Measurements from ENCODE around the gene LATS1. TPM values are rescaled to one million over a fixed set of nuclear protein-coding genes. Genes with fewer than 3 reads are reported as not detected.
"Not testable (repeated sequence)": the region's sequence is repeated elsewhere in the genome, so short reads cannot be mapped to it uniquely, and the experiment has no call there.

LATS1 gene
- total and polyA plus RNA-seq, 10 of the 15 experiments (the other 5 are each of a cell fraction or from before 2014, with no cell fraction given): 2.1 to 15.6 (median 11.0) TPM

DNA sequence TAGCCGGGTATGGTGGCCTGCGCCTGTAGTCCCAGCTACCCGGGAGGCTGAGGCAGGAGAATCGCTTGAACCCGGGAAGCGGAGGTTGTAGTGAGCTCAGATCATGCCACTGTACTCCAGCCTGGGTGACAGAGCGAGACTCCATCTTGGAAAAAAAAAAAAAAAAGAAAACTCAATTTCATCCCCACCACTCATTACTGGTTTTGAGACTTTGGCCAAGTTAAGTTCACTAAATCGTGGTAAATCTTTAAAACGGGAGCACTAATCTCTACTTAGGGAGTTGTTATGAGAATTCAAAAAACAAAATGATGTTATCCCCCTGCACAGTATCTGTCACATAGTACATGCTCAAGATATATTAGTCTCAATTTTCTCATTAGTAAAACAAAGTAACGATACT, 27.4 kb upstream of the LATS1 start:
- intact Hi-C loops (cut with micrococcal nuclease; ENCODE audit: unreplicated experiment): loop anchor here (5.0 kb wide), 1 partner anchor 178 kb away; the partner anchor contains the start of gene GINM1
- in situ Hi-C loops (cut with MboI); H3K4me1 ChIP-seq (ENCODE audit: control insufficient read depth, insufficient read depth, low read length); ATAC-seq; H3K27me3 ChIP-seq (replicated peaks in 1 of 2; ENCODE audit: control insufficient read depth in 2 of 2, insufficient read depth in 2 of 2, low read length in 1 of 2); FAIRE-seq; DNase-seq (ENCODE audit: low read depth, low spot score); BruUV-seq (replicated peaks); H2AFZ ChIP-seq (ENCODE audit: control insufficient read depth, low read depth, low read length); H4K20me1 ChIP-seq (ENCODE audit: control insufficient read depth, insufficient read depth); H3K27ac ChIP-seq (ENCODE audit: control insufficient read depth, insufficient read depth); H3K9me3 ChIP-seq (replicated peaks; ENCODE audit: control insufficient read depth, insufficient read depth, low read length): not testable (repeated sequence)
- Histone ChIP-seq H3K4me2 (ENCODE audit: control insufficient read depth, insufficient read depth) (peak overlapping the region; percentile 48), H3K4me3 (peak overlapping the region; percentile 90), H3K36me3 (ENCODE audit: control insufficient read depth in 2 of 2, insufficient read depth in 2 of 2, low read length in 1 of 2) (peaks cover 3 to 12% of the 10 kb centered on the region in 2 experiments), H3K79me2 (ENCODE audit: control insufficient read depth, insufficient read depth, low read length) (peaks cover 19% of the 10 kb centered on the region), H3K9ac (ENCODE audit: control insufficient read depth, insufficient read depth, low read length) (peak overlapping the region; percentile 95)
- ChIA-PET RAD21 (ENCODE audit: unreplicated experiment) (interaction anchor here (0.6 to 1.2 kb wide), 2 partner anchors 77 to 80 kb away, joined by 3 to 4 read pairs; no protein-coding TSS in a partner anchor), POLR2A (interaction anchor here (0.7 to 1.8 kb wide), 4 partner anchors 9 to 259 kb away, joined by 3 to 7 read pairs (median 4); partner anchors contain the start of gene LATS1), SMC1A (ENCODE audit: uncharacterized antibody, unreplicated experiment) (interaction anchor here (1.2 to 1.5 kb wide), 3 partner anchors 12 to 79 kb away, joined by 3 to 5 read pairs (median 4); no protein-coding TSS in a partner anchor), CTCF (interaction anchor here (0.8 to 1.6 kb wide), 5 partner anchors 10 to 183 kb away, joined by 3 to 4 read pairs (median 4); partner anchors contain the start of gene LATS1)
- 58% methylated on average over 10 of the region's 10 CpGs for WGBS (ENCODE audit: insufficient coverage, insufficient replicate concordance, low lambda C conversion rate, missing lambda C conversion rate)

DNA sequence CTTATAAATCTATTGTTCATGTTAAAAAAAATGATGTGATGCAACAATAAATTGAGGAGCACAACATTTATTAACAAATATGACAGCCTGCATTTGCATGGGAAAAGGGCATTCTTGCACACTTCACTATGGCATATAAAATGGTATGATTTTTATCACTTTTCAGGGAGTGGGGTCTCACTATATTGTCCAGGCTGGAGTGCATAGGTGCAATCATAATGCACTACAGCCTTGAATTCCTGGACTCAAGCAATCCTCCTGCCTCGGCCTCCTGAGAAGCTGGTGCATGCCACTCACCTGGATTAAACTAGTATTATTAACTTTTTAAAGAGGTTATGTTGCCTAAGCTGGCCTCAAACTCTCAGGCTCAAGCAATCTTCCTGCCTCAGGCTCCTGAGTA, 17.0 kb upstream of the LATS1 start:
- no peak overlapping the region for H3K4me3 ChIP-seq
- H3K27ac ChIP-seq (ENCODE audit: control insufficient read depth, insufficient read depth): no peak overlapping the region
- no TSS peak for BruUV-seq (replicated peaks)
- ChIA-PET CTCF (interaction anchor here (0.7 to 1.3 kb wide), 2 partner anchors 10 to 11 kb away, joined by 3 to 4 read pairs; no protein-coding TSS in a partner anchor), SMC1A (ENCODE audit: uncharacterized antibody, unreplicated experiment) (no interaction called here), POLR2A (interaction anchor here (0.7 kb wide), 1 partner anchor 11 kb away, joined by 3 read pairs; the partner anchor contains the start of gene NUP43), RAD21 (ENCODE audit: unreplicated experiment) (interaction anchor here (0.6 kb wide), 1 partner anchor 90 kb away, joined by 3 read pairs; no protein-coding TSS in a partner anchor)
- H2AFZ ChIP-seq (ENCODE audit: control insufficient read depth, low read depth, low read length): no peak overlapping the region
- intact Hi-C loops (cut with micrococcal nuclease; ENCODE audit: unreplicated experiment): no loop called here
- FAIRE-seq: no peak
- no peaks in the 10 kb centered on the region for H3K27me3 ChIP-seq (replicated peaks in 1 of 2; ENCODE audit: control insufficient read depth in 2 of 2, insufficient read depth in 2 of 2, low read length in 1 of 2)
- H4K20me1 ChIP-seq (ENCODE audit: control insufficient read depth, insufficient read depth): no peaks in the 10 kb centered on the region
- H3K79me2 ChIP-seq (ENCODE audit: control insufficient read depth, insufficient read depth, low read length): no peaks in the 10 kb centered on the region
- H3K36me3 ChIP-seq (ENCODE audit: control insufficient read depth in 2 of 2, insufficient read depth in 2 of 2, low read length in 1 of 2): peaks cover 2 to 16% of the 10 kb centered on the region in 2 experiments
- no peak overlapping the region for H3K9ac ChIP-seq (ENCODE audit: control insufficient read depth, insufficient read depth, low read length)
- 94% methylated on average over 1 of the region's 1 CpG for WGBS (ENCODE audit: insufficient coverage, insufficient replicate concordance, low lambda C conversion rate, missing lambda C conversion rate)
- ATAC-seq: no peak
- H3K4me1 ChIP-seq (ENCODE audit: control insufficient read depth, insufficient read depth, low read length): no peaks in the 10 kb centered on the region
- H3K9me3 ChIP-seq (replicated peaks; ENCODE audit: control insufficient read depth, insufficient read depth, low read length): no peaks in the 10 kb centered on the region
- H3K4me2 ChIP-seq (ENCODE audit: control insufficient read depth, insufficient read depth): no peak overlapping the region
- DNase-seq (ENCODE audit: low read depth, low spot score): no peak
- in situ Hi-C loops (cut with MboI): no loop called here
- TF ChIP-seq NR2C2 (IDR thresholded peaks at IDR 0.05; ENCODE audit: borderline replicate concordance, control insufficient read depth, insufficient read length, low read depth) (no peak), KDM1A (IDR thresholded peaks at IDR 0.05; ENCODE audit: borderline replicate concordance) (no peak), MYB (IDR thresholded peaks at IDR 0.05; ENCODE audit: borderline replicate concordance, low read depth, low read length) (no peak), MXI1 (IDR thresholded peaks at IDR 0.05; ENCODE audit: low read depth, low read length) (no peak), SMAD1 (IDR thresholded peaks at IDR 0.05; ENCODE audit: low read depth, partially characterized antibody) (no peak), TCF7 (IDR thresholded peaks at IDR 0.05; ENCODE audit: borderline replicate concordance) (no peak), ZBED1 (IDR thresholded peaks at IDR 0.05; ENCODE audit: borderline replicate concordance) (no peak), CHD2 (IDR thresholded peaks at IDR 0.05; ENCODE audit: borderline replicate concordance, low read depth, low read length) (no peak), NFIC (IDR thresholded peaks at IDR 0.05; ENCODE audit: low read depth, low read length) (no peak)
- TF ChIP-seq, protein P1, sequence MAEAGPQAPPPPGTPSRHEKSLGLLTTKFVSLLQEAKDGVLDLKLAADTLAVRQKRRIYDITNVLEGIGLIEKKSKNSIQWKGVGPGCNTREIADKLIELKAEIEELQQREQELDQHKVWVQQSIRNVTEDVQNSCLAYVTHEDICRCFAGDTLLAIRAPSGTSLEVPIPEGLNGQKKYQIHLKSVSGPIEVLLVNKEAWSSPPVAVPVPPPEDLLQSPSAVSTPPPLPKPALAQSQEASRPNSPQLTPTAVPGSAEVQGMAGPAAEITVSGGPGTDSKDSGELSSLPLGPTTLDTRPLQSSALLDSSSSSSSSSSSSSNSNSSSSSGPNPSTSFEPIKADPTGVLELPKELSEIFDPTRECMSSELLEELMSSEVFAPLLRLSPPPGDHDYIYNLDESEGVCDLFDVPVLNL (IDR thresholded peaks at IDR 0.05; ENCODE audit: low read depth, low read length): no peak
- TF ChIP-seq, protein P2, sequence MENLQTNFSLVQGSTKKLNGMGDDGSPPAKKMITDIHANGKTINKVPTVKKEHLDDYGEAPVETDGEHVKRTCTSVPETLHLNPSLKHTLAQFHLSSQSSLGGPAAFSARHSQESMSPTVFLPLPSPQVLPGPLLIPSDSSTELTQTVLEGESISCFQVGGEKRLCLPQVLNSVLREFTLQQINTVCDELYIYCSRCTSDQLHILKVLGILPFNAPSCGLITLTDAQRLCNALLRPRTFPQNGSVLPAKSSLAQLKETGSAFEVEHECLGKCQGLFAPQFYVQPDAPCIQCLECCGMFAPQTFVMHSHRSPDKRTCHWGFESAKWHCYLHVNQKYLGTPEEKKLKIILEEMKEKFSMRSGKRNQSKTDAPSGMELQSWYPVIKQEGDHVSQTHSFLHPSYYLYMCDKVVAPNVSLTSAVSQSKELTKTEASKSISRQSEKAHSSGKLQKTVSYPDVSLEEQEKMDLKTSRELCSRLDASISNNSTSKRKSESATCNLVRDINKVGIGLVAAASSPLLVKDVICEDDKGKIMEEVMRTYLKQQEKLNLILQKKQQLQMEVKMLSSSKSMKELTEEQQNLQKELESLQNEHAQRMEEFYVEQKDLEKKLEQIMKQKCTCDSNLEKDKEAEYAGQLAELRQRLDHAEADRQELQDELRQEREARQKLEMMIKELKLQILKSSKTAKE (IDR thresholded peaks at IDR 0.05; ENCODE audit: low read depth, poor library complexity, severe bottlenecking): no peak

Measured in GM12878 (cell line).